Fibroblast of mammary gland (primary cell): ENCODE results near the gene POU5F1.
"Not testable (repeated sequence)": the region's sequence is repeated elsewhere in the genome, so short reads cannot be mapped to it uniquely, and the experiment has no call there.

Experiments used
- DNase-seq: peaks from one replicate; pipeline ENCODE4 v3.0.0-alpha.2; 2010; ENCODE audit warnings: low read depth
- H3K4me3 ChIP-seq: 2 replicates; pipeline ENCODE4 v1.5.1; 2011; ENCODE audit warnings: low read depth, mild to moderate bottlenecking, low read length, moderate library complexity; ENCODE audit not compliant: control insufficient read depth
- TF ChIP-seq, protein P1 (sequence below): conservative IDR thresholded peaks from 2 replicates; pipeline ENCODE4 v1.5.1; 2011; ENCODE audit warnings: low read depth, low read length, inconsistent platforms; ENCODE audit not compliant: control insufficient read depth, insufficient read depth

POU5F1 gene

DNA sequence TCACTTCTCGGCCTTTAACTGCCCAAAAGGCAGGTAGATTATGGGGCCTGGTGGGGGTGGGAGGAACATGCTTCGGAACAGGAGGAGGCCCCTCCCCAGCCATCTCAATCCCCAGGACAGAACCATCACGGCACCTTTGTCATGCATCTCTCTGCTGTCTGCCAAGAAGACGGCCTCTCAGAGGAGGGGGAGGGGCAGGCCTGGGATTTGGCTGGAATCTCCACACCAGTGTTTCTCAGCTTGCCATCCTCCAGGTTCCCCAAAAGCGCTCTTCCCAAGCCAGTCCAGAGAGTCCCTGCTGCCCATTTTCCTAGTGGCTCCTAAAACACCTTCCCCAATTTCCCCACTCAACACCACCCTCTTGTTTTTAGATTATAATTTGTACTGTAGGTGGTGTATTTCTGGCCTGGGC is 2.5 kb upstream of the POU5F1 start:
- TF ChIP-seq, protein P1, sequence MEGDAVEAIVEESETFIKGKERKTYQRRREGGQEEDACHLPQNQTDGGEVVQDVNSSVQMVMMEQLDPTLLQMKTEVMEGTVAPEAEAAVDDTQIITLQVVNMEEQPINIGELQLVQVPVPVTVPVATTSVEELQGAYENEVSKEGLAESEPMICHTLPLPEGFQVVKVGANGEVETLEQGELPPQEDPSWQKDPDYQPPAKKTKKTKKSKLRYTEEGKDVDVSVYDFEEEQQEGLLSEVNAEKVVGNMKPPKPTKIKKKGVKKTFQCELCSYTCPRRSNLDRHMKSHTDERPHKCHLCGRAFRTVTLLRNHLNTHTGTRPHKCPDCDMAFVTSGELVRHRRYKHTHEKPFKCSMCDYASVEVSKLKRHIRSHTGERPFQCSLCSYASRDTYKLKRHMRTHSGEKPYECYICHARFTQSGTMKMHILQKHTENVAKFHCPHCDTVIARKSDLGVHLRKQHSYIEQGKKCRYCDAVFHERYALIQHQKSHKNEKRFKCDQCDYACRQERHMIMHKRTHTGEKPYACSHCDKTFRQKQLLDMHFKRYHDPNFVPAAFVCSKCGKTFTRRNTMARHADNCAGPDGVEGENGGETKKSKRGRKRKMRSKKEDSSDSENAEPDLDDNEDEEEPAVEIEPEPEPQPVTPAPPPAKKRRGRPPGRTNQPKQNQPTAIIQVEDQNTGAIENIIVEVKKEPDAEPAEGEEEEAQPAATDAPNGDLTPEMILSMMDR: no peak
- no peak overlapping the region for H3K4me3 ChIP-seq
- no peak for DNase-seq

DNA sequence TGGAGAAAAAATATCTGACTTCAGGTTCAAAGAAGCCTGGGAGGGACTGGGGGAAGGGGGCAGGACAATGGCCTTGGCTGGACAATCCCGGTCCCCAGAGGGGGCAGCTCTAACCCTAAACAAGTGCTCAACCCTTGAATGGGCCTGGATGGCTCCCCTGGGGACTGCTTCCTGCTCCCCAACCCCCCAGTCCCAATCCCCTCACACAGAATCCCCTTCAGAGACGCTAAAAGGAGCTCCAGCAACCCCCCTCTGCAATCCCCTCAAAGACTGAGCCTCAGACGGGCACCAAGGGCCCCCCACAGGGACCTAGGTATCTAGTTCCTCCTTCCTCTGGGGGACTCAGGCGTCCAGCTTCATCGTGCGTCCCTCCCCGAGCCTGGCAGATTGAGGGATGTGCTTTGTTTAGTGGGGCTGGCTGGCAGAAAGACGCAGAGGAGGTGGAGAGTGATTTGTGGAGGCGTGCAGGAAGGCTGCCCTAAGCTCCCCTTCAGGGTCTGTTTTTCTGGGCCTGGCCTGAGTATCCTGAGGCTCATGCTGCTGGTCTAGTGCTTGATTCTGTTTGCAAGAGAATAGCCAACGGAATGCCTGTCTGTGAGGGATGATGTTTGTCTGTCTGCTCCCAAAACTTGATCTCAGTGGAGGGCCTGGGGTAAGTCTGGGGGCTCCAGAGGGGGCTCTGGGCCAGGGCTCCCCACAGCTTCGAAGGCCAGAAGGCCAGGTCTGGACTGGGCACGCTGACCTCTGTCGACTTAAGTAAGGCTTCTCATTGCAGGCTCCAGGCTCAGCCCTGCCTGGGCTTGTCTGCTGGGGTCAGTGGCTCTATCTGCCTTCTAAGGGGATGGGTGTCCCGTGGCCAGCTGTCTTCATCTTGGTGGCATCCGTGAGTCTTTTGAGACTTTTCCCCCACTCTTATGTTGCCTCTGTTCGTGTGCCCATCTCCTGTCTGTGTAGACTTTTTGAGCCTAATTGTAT is 1.7 kb upstream of the POU5F1 start:
- no peak for DNase-seq
- TF ChIP-seq, protein P1: no peak
- no peak overlapping the region for H3K4me3 ChIP-seq

DNA sequence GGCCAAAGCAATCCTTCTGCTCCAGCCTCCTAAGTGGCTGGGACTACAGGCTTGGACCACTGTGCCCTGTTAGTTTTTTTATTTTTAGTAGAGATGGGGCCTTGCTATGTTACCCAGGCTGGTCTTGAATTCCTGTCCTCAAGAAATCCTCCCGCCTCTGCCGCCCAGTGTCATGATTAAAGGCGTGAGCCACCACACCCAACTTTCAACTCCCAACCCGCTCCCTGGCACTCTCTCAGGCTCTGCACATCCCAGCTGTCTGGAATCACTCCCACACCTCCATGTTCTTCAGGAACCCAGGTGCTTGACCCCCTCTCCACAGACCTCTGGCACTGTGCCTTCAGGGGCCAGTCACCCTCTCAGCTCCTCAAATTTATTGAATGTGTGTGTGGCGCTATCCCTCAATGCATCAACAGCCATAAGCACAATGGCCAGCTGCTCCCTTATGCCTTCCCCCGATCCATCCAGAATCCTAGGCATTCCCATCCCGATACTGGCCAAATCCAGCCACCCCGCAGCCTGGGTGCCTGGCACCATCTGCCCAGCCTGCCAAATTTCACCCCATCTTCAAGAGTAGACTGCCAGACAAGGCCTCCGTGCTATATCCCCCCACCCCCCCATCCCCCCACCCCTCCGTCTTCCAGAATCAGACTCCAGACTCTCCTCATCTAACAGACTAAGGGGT is 647 bp upstream of the POU5F1 start:
- no peak for DNase-seq
- H3K4me3 ChIP-seq: no peak overlapping the region
- TF ChIP-seq, protein P1: no peak

DNA sequence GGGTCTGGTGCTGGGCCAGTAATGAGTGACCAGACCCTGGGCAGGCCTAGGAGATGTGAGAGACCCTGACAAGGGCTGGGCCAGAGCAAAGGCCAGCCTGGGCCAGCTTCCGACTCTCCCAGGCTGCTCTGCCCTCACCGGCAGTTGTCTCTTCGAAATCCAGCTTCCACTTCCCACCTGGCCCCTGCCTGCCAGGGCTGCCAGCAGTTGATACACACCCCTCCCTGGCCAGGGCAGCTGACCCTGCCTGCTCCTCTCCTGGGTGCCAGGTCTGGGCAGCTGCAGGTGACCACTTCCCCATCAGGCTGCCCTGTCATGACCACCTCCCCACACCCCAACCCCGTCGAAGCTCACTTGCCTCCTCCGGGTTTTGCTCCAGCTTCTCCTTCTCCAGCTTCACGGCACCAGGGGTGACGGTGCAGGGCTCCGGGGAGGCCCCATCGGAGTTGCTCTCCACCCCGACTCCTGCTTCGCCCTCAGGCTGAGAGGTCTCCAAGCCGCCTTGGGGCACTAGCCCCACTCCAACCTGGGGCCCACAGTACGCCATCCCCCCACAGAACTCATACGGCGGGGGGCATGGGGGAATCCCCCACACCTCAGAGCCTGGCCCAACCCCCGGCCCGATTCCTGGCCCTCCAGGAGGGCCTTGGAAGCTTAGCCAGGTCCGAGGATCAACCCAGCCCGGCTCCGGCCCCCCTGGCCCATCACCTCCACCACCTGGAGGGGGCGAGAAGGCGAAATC is 453 bp downstream of the POU5F1 start:
- DNase-seq, H3K4me3 ChIP-seq: not testable (repeated sequence)

DNA sequence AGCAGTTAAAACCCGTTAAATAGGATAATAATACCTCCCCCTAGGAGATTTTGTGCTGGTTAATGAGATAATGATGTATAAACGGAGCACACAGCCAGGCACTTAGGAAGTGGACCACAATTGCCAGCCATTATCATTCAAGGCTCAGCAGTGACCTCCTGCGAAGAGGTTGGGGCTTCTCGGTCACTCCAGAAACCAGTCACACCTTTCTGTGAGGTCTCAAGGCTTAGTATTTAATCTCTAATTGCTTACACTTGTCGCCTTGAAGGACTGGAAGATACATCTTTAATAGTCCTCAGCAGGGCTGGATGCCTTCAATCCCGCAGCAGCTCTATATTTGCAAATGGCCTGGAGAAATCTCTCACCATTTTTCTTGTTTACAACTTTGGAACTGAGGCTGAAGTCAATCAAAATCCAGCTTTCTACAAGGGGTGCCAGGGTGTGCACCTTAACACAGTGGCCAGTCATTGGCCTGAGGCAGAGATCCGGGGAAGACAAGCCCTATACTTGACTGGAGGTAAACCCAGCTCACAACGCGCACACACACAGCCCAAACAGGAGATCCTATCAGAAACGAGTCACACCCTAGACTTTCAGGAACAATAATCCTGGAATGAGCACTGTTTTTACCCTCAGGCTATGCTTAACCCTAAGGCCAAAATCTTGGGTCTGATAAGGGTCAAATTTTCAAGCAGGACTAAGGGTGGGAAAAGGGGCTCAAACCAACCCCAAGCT is 1.2 kb downstream of the POU5F1 start:
- no peak overlapping the region for H3K4me3 ChIP-seq
- no peak for DNase-seq
- TF ChIP-seq, protein P1: no peak

DNA sequence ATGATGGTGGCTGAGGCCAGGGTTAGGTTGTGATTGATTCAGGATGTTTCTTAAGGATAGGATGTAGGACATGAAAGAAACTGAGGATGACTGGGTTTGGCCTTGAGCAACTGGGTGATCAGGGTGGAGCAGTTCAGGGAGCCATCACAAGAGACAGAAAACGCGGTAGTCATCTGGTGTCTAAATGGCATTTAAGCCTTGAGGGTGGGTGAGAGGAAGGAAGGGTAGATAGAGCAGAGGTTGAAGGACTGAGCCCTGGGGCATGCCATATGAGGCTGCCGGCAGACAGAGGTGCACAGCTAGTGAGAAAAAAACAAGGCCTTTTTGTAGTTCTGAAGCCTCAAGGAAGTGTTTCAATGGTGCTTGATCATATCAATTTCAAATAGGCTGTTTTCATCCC is 1.9 kb downstream of the POU5F1 start:
- TF ChIP-seq, protein P1: no peak
- no peak overlapping the region for H3K4me3 ChIP-seq
- DNase-seq: no peak
